K562 (cell line): ENCODE results near the gene TRAPPC4. TPM values are rescaled to one million over a fixed set of nuclear protein-coding genes. Genes with fewer than 3 reads are reported as not detected.
A peak's percentile ranks its signal among the peaks of the same experiment; 100 is the strongest.

Source experiments
- ATAC-seq: fragments of 200-7000 bp; cut with Tn5 transposase; 3 replicates; pipeline ENCODE4 v1.9.1; 2020; ENCODE audit warnings: moderate library complexity
- BruUV-seq: library from RNA; stranded (reverse); fragments of 400-500 nt; replicated peaks from 2 replicates; lab custom pipeline; 2021; lab: Mats Ljungman, UMichigan
- CTCF ChIA-PET: fragments of 300-600 bp; formaldehyde crosslinking; extraction: SDS; loops from one replicate; lab custom pipeline; 2021; ENCODE audit warnings: low intra/inter-chr PET ratio; lab: Yijun Ruan, JAX
- POLR2A ChIA-PET: fragments of 300-600, 350-650 bp; sonication (Branson Sonifier 250); formaldehyde crosslinking; extraction: SDS; loops from one replicate; lab custom pipeline; 2021; ENCODE audit warnings: antibody characterized with exemption, inconsistent platforms; lab: Yijun Ruan, JAX
- DNase-seq, 4 experiments: peaks; one replicate each; pipeline versions ENCODE4 v3.0.0 to v3.0.0-alpha.2; 2011 to 2018; ENCODE audit warnings: low spot score in 3 of 4, mixed read lengths in 3 of 4; ENCODE audit errors: extremely low read depth in 1 of 4
- FAIRE-seq: peaks from 2 replicates; lab custom pipeline; 2011; peaks lifted over from hg19 to GRCh38; lab: Jason Lieb, UNC
- H2AFZ ChIP-seq: 2 replicates; pipeline ENCODE4 v1.6.0; 2011; ENCODE audit warnings: low read depth, low read length, control low read depth, inconsistent platforms
- H3K27ac ChIP-seq: fragments of 200-600 bp; 3 replicates; pipeline ENCODE4 v1.8.0; 2011; ENCODE audit warnings: low read depth, mild to moderate bottlenecking, control low read depth, inconsistent platforms, low read length, moderate library complexity, mixed read lengths; ENCODE audit errors: extremely low read depth
- H3K27me3 ChIP-seq, 2 experiments: fragments of 300-600 bp in 1 of 2; 2 replicates in 1 of 2; 3 replicates in 1 of 2; pipeline versions ENCODE4 v1.6.0 to v1.8.0; 2011; ENCODE audit warnings: inconsistent platforms in 2 of 2, low read length in 2 of 2, mild to moderate bottlenecking in 1 of 2, mixed read lengths in 1 of 2, moderate library complexity in 1 of 2; ENCODE audit not compliant: control insufficient read depth in 2 of 2, insufficient read depth in 2 of 2
- H3K36me3 ChIP-seq: fragments of 300-600 bp; 3 replicates; pipeline ENCODE4 v1.8.0; 2011; ENCODE audit warnings: mild to moderate bottlenecking, low read length, inconsistent platforms; ENCODE audit not compliant: control insufficient read depth, insufficient read depth
- H3K4me1 ChIP-seq, 2 experiments: fragments of 200-600 bp in 1 of 2; replicated peaks in 1 of 2; 2 replicates in 1 of 2; 3 replicates in 1 of 2; pipeline versions ENCODE4 v1.5.1 to v1.8.0; 2011; ENCODE audit warnings: inconsistent platforms in 2 of 2, low read length in 2 of 2, mild to moderate bottlenecking in 1 of 2, mixed read lengths in 1 of 2, moderate library complexity in 1 of 2; ENCODE audit not compliant: control insufficient read depth in 2 of 2, insufficient read depth in 2 of 2
- H3K4me2 ChIP-seq: 2 replicates; pipeline ENCODE4 v1.6.1; 2011; ENCODE audit warnings: low read length, control low read depth, inconsistent platforms, mixed read lengths; ENCODE audit not compliant: insufficient read depth
- H3K4me3 ChIP-seq: fragments of 200-600 bp; sonication (generic), shearing (Covaris generic); 2 replicates; pipeline ENCODE4 v1.5.1; 2016; ENCODE audit warnings: control low read depth, inconsistent platforms
- H3K79me2 ChIP-seq: fragments of 200-600 bp; 3 replicates; pipeline ENCODE4 v1.8.0; 2011; ENCODE audit warnings: low read length, inconsistent platforms; ENCODE audit not compliant: control insufficient read depth, insufficient read depth
- H3K9ac ChIP-seq, 2 experiments: 2 replicates each; pipeline versions ENCODE4 v1.6.0 to v1.6.1; 2011; ENCODE audit warnings: low read depth in 2 of 2, low read length in 2 of 2, control low read depth in 1 of 2, inconsistent platforms in 1 of 2, mild to moderate bottlenecking in 1 of 2, mixed read lengths in 1 of 2; ENCODE audit not compliant: insufficient read depth in 1 of 2
- H3K9me1 ChIP-seq: one replicate; pipeline ENCODE4 v1.6.0; 2011; ENCODE audit warnings: inconsistent platforms, mild to moderate bottlenecking, low read length, moderate library complexity; ENCODE audit not compliant: control insufficient read depth, insufficient read depth
- H3K9me3 ChIP-seq: replicated peaks from 2 replicates; pipeline ENCODE4 v1.5.1; 2011; ENCODE audit warnings: low read depth, low read length, inconsistent platforms; ENCODE audit not compliant: control insufficient read depth, insufficient read depth
- H4K20me1 ChIP-seq: replicated peaks from 2 replicates; pipeline ENCODE4 v1.6.1; 2011; ENCODE audit warnings: low read length, inconsistent platforms, mixed read lengths; ENCODE audit not compliant: control insufficient read depth, insufficient read depth
- EGR1 ChIP-seq: fragments of 450-650 bp; conservative IDR thresholded peaks from 2 replicates; pipeline ENCODE4 v1.6.1; 2017; ENCODE audit warnings: mild to moderate bottlenecking
- EHMT2 ChIP-seq: fragments of 450-650 bp; IDR thresholded peaks from 2 replicates; pipeline ENCODE4 v1.6.1; 2018; ENCODE audit warnings: antibody characterized with exemption
- FOXJ3 ChIP-seq: sonication (generic); formaldehyde crosslinking; IDR thresholded peaks from 2 replicates; pipeline ENCODE4 v1.4.0; 2020; ENCODE audit warnings: mild to moderate bottlenecking, missing genetic modification reagents
- FOXK2 ChIP-seq, 2 experiments: fragments of 450-650 bp; IDR thresholded peaks in 1 of 2; conservative IDR thresholded peaks in 1 of 2; 2 replicates each; pipeline ENCODE4 v1.6.1; 2016; ENCODE audit warnings: low read depth in 2 of 2, mild to moderate bottlenecking in 1 of 2
- HNRNPUL1 ChIP-seq: fragments of 200-400 bp; formaldehyde crosslinking; IDR thresholded peaks from 2 replicates; pipeline ENCODE4 v1.6.1; 2017; ENCODE audit warnings: low read length
- RAD51 ChIP-seq: fragments of 450-650 bp; IDR thresholded peaks from 2 replicates; pipeline ENCODE4 v1.7.1; 2016; ENCODE audit warnings: low read depth, mild to moderate bottlenecking, borderline replicate concordance
- RNF2 ChIP-seq: sonication (generic); IDR thresholded peaks from 2 replicates; pipeline ENCODE4 v1.6.1; 2016
- ZBTB26 ChIP-seq: fragments of 450-650 bp; formaldehyde crosslinking; IDR thresholded peaks from 2 replicates; pipeline ENCODE4 v1.4.0; 2022; ENCODE audit warnings: missing genetic modification characterization
- ZFPM2 ChIP-seq: fragments of 250-450 bp; sonication (Bioruptor Pico); IDR thresholded peaks from 2 replicates; pipeline ENCODE4 v1.5.1; 2022; ENCODE audit warnings: mild to moderate bottlenecking
- ZNF699 ChIP-seq: fragments of 250-450 bp; sonication (Bioruptor Pico); IDR thresholded peaks from 2 replicates; pipeline ENCODE4 v1.8.0; 2021; ENCODE audit warnings: mild to moderate bottlenecking, moderate library complexity; ENCODE audit not compliant: insufficient replicate concordance
- ZSCAN32 ChIP-seq: fragments of 450-650 bp; formaldehyde crosslinking; IDR thresholded peaks from 2 replicates; pipeline ENCODE4 v1.4.0; 2020; ENCODE audit warnings: mild to moderate bottlenecking, moderate library complexity
- WGBS: fragments of 100-300 bp; shearing (Covaris generic); methylation state at CpG from one replicate; pipeline ENCODE4 v1.1.6; 2016; ENCODE audit warnings: low coverage, mixed read lengths; ENCODE audit not compliant: insufficient coverage; ENCODE audit errors: missing lambda C conversion rate; 5-methylcytosine and 5-hydroxymethylcytosine counted together
- in situ Hi-C: fragments of 300-500 bp; cut with MboI; formaldehyde crosslinking; loops from 4 replicates; pipeline ENCODE4 v1.15.0; 2018; ENCODE audit warnings: inconsistent platforms, mixed read lengths
- intact Hi-C: fragments of 100-400 bp; cut with micrococcal nuclease; formaldehyde crosslinking; loops from 2 replicates; pipeline ENCODE4 v1.14.2; 2022
- polyA plus RNA-seq, 8 experiments: library from polyadenylated mRNA; depleted of rRNA in 4 of 8; stranded (reverse) in 5 of 8; unstranded in 3 of 8; fragments of >200 nt; fragmentation: Nextera tagmentation in 2 of 8; fragmentation: Illumina TruSeq in 1 of 8; extraction: Ambion mirVana in 2 of 8; extraction: Trizol in 1 of 8; gene quantifications; 2 replicates each; pipeline versions ENCODE4 v1.2.1 to v1.2.3, GENCODE V29; 2011 to 2014; ENCODE audit warnings: inconsistent platforms in 1 of 8, missing spikeins in 1 of 8
- total RNA-seq, 7 experiments: library from RNA; depleted of rRNA in 6 of 7; stranded (reverse); fragments of >200 nt in 6 of 7; fragmentation: Illumina TruSeq in 2 of 7; extraction: Trizol in 2 of 7; gene quantifications; 2 replicates each; pipeline versions ENCODE4 v1.2.1 to v1.2.3, GENCODE V29; 2011 to 2021; ENCODE audit warnings: low replicate concordance in 1 of 7
- TF ChIP-seq, protein P1 (sequence below): sonication (generic); formaldehyde crosslinking; IDR thresholded peaks from 2 replicates; pipeline ENCODE4 v1.9.0; 2022; ENCODE audit warnings: mild to moderate bottlenecking, missing genetic modification reagents

Gene TRAPPC4
- total and polyA plus RNA-seq, 9 of the 15 experiments (the other 6 are each of a cell fraction or from before 2014, with no cell fraction given): 121 to 524 (median 142) TPM

- ChIA-PET POLR2A (interaction anchor here (0.6 to 4.0 kb wide), 15 partner anchors 9 to 253 kb away, joined by 3 to 68 read pairs (median 4); partner anchors contain the start of genes HMBS and HYOU1), CTCF (no interaction called here)
- Histone ChIP-seq H3K4me2 (peak within 1 kb of the TSS; percentile 86), H4K20me1 (no peaks in the 10 kb centered on the region), H3K4me1 (peaks cover 15 to 21% of the 10 kb centered on the region in 2 experiments; a peak in 4 of 5 replicates), H3K9ac (peak within 1 kb of the TSS; percentile 75 to 95), H3K9me3 (no peaks in the 10 kb centered on the region), H3K36me3 (peaks cover 39% of the 10 kb centered on the region), H3K27ac (peak within 1 kb of the TSS; percentile 71), H3K79me2 (peaks cover 46% of the 10 kb centered on the region), H2AFZ (peak within 1 kb of the TSS; percentile 79), H3K9me1 (no peaks in the 10 kb centered on the region), H3K4me3 (peak within 1 kb of the TSS; percentile 57), H3K27me3 (no peaks in the 10 kb centered on the region)
- under 1% methylated on average over 45 of the region's 49 CpGs for WGBS
- ATAC-seq (peak; percentile 94), FAIRE-seq (peak; percentile 90), DNase-seq (peak; percentile 93 to 99 (median 96))
- intact Hi-C loops (loop anchor here (1.0 to 2.0 kb wide), 2 partner anchors 17 to 28 kb away; partner anchors contain the start of gene HMBS), in situ Hi-C loops (no loop called here)
- BruUV-seq: TSS peak; percentile 82
- TF ChIP-seq HNRNPUL1: no peak
- no peak for TF ChIP-seq RNF2
- TF ChIP-seq FOXJ3 (CRISPR knock-in tag): no peak
- no peak for TF ChIP-seq ZFPM2
- no peak for TF ChIP-seq ZNF699 (CRISPR knock-in tag)
- peak in 1 of 2 experiments; percentile 74 for TF ChIP-seq FOXK2 (conservative IDR thresholded peaks at IDR 0.05 in 1 of 2, IDR thresholded peaks at IDR 0.05 in 1 of 2; ENCODE audit: low read depth in 2 of 2)
- TF ChIP-seq, protein P1, sequence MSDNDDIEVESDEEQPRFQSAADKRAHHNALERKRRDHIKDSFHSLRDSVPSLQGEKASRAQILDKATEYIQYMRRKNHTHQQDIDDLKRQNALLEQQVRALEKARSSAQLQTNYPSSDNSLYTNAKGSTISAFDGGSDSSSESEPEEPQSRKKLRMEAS: peak; percentile 81
- TF ChIP-seq ZBTB26: no peak
- peak; percentile 99 for TF ChIP-seq RAD51
- TF ChIP-seq ZSCAN32: no peak
- TF ChIP-seq EHMT2: no peak
- peak; percentile 67 for TF ChIP-seq EGR1
These were observed 49.0 kb downstream of the TRAPPC4 start, which contains the start of gene VPS11 for GRCh38 chr11:119067371-119068222. VPS11 (plus strand) TSS chr11:119067818; CDS start chr11:119067824, 6 bp downstream.
